Naive thymus-derived CD8-positive, alpha-beta T cell (primary cell): ENCODE results near the gene C4orf36. TPM values are rescaled to one million over a fixed set of nuclear protein-coding genes. Genes with fewer than 3 reads are reported as not detected.
A peak's percentile ranks its signal among the peaks of the same experiment; 100 is the strongest.

Experiments used
- ATAC-seq, 2 donors: fragments of 150-1000 bp; cut with Tn5 transposase in 1 of 2; sonication (Bioruptor Pico), chemical (Tn5 transposase) in 1 of 2; 1 replicate in 1 of 2; 2 replicates in 1 of 2; pipeline ENCODE4 v1.10.0; 2021; ENCODE audit warnings: mild to moderate bottlenecking in 2 of 2, moderate library complexity in 2 of 2
- POLR2A ChIA-PET: fragments of 350-600 bp; sonication (Branson Sonifier 250); formaldehyde crosslinking; loops from one replicate; lab custom pipeline; 2021; ENCODE audit warnings: antibody characterized with exemption; lab: Charles Lee
- DNase-seq, 10 donors: peaks; one replicate each; pipeline versions ENCODE4 v3.0.0 to v3.0.0-alpha.2; 2020 to 2022
- H3K27ac Mint-ChIP-seq, 10 donors: one replicate each; pipeline ENCODE4 v1.8.0; 2020 to 2022; ENCODE audit warnings: mild to moderate bottlenecking in 10 of 10, mixed read lengths in 10 of 10, moderate library complexity in 4 of 10, inconsistent platforms in 1 of 10
- H3K27me3 Mint-ChIP-seq, 5 donors: one replicate each; pipeline ENCODE4 v1.8.0; 2021 to 2022; ENCODE audit warnings: mixed read lengths in 5 of 5
- H3K36me3 Mint-ChIP-seq, 3 donors: one replicate each; pipeline ENCODE4 v1.8.0; 2020 to 2022; ENCODE audit warnings: mixed read lengths in 3 of 3, mild to moderate bottlenecking in 2 of 3, inconsistent platforms in 1 of 3
- H3K4me1 Mint-ChIP-seq, 4 donors: one replicate each; pipeline ENCODE4 v1.8.0; 2021 to 2022; ENCODE audit warnings: mixed read lengths in 4 of 4
- H3K4me3 Mint-ChIP-seq, 10 donors: one replicate each; pipeline ENCODE4 v1.8.0; 2020 to 2022; ENCODE audit warnings: mild to moderate bottlenecking in 10 of 10, mixed read lengths in 10 of 10, moderate library complexity in 6 of 10, inconsistent platforms in 1 of 10
- H3K9me3 Mint-ChIP-seq, 9 donors: one replicate each; pipeline ENCODE4 v1.8.0; 2020 to 2022; ENCODE audit warnings: mixed read lengths in 9 of 9, mild to moderate bottlenecking in 3 of 9, inconsistent platforms in 1 of 9, moderate library complexity in 1 of 9
- polyA plus RNA-seq, 3 donors: library from polyadenylated mRNA; unstranded; fragments of 300-500 nt; fragmentation: Illumina TruSeq; gene quantifications; one replicate each; pipeline ENCODE4 v1.2.3, GENCODE V29; 2021
- total RNA-seq, 8 experiments: library from RNA in 2 of 8; stranded (reverse) in 2 of 8; gene quantifications; one replicate each; pipeline ENCODE4 v1.2.3 and lab custom pipeline; 2021 to 2026

Gene C4orf36, protein sequence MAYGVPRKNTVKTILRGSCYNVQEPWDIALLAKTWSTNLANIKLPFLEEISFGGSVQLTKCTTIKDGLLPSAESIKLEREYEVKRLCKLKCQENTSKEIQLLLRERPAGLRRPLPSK
- not detected for total RNA-seq
- not detected for polyA plus RNA-seq
- total RNA-seq (lab: John Stamatoyannopoulos, UW): 0 reads per million in 6 experiments

- POLR2A ChIA-PET: no interaction called here
- Mint-ChIP-seq H3K27me3 (peaks cover 8 to 41% (median 18%) of the 10 kb centered on the region in 5 donors), H3K36me3 (peaks cover 2 to 12% (median 6%) of the 10 kb centered on the region in 3 donors), H3K9me3 (peaks cover 0 to under 1% (median 0%) of the 10 kb centered on the region in 9 donors), H3K27ac (no peak within 1 kb of the TSS), H3K4me1 (peaks cover 0 to 11% (median 5%) of the 10 kb centered on the region in 4 donors), H3K4me3 (peak within 1 kb of the TSS; percentile 63 to 86 (median 82))
- peak in 5 of 10 donors; percentile 5 to 32 (median 24) for DNase-seq
- ATAC-seq: peak; percentile 69 to 73
These were observed at the start of gene C4orf36 for GRCh38 chr4:86891762-86892635. C4orf36 (minus strand) TSS chr4:86892422; CDS start chr4:86891520, 902 bp downstream.

DNA sequence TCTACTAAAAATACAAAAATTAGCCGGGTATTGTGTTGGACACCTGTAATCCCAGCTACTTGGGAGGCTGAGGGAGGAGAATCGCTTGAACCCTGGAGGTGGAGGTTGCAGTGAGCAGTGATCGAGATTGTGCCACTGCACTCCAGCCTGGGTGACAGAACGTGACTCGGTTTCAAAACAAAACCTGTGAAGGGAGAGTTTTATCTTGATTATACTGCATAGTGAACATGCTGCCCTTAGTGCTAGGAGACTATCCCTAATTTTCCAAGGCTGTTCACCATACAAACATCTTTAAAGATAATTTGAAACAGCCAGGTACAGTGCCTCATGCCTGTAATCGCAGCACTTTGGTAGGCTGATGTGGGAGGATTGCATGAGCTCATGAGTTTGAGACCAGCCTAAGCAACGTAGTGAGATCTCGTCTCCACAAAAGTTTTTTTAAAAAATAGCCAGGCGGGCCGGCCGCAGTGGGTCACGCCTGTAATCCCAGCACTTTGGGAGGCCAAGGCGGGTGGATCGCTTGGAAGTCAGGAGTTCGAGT is 48.8 kb upstream of the C4orf36 start:
- Mint-ChIP-seq H3K27ac (peak overlapping the region in 3 of 10 donors; percentile 8 to 94 (median 53)), H3K36me3 (no peaks in the 10 kb centered on the region), H3K4me3 (peak overlapping the region in 1 of 10 donors; percentile 5), H3K27me3 (no peaks in the 10 kb centered on the region), H3K9me3 (no peaks in the 10 kb centered on the region), H3K4me1 (peaks cover 32 to 92% (median 67%) of the 10 kb centered on the region in 4 donors)
- POLR2A ChIA-PET: interaction anchor here (0.7 to 6.7 kb wide), 3 partner anchors 17 to 65 kb away, joined by 3 to 162 read pairs (median 3); no protein-coding TSS in a partner anchor
- ATAC-seq (no peak), DNase-seq (no peak)

DNA sequence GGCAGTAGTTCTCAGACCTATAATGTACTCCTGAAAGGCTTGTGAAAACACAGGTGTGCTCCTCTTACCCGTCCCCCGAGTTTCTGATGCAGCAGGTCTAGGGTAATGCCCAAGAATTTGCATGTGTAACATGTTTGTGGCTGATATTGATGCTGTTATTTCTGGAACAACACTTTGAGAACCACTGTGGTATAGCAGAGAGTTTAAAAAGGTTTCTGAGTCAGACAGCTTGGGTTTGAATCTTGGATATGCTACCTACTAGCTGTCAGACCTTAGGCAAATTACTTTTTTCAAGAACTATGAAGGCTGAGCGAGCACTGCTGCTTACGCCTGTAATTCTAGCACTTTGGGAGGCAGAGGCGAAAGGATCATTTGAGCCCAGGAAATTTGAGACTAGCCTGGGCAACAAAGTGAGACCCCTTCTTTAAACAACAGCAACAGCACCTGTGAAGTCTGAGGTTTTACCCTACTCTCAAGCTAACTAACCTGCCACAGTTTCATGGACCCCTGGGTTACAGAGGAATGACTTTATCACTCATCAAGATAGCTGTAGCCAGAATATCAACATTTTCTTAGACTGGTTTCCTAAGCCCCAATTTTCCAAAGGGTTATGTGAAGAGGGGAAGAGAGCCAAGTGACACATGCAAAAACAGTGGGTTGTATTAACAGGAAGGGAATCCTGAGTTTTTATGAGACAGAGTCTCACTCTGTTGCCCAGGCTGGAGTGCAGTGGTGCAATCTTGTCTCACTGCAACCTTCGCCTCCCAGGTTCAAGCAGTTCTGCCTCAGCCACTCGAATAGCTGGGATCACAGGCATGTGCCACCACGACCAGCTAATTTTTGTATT is 47.7 kb upstream of the C4orf36 start:
- H3K27me3 Mint-ChIP-seq: no peaks in the 10 kb centered on the region
- H3K4me3 Mint-ChIP-seq: peak overlapping the region; percentile 1 to 81 (median 56)
- H3K9me3 Mint-ChIP-seq: no peaks in the 10 kb centered on the region
- ATAC-seq (peak in 1 of 2 donors; percentile 3), DNase-seq (peak in 4 of 10 donors; percentile 12 to 20 (median 16))
- H3K27ac Mint-ChIP-seq: peak overlapping the region; percentile 29 to 94 (median 83)
- H3K36me3 Mint-ChIP-seq: no peaks in the 10 kb centered on the region
- peaks cover 34 to 86% (median 66%) of the 10 kb centered on the region in 4 donors for H3K4me1 Mint-ChIP-seq
- POLR2A ChIA-PET: interaction anchor here (0.7 to 6.7 kb wide), 3 partner anchors 18 to 134 kb away, joined by 3 to 162 read pairs (median 3); no protein-coding TSS in a partner anchor

DNA sequence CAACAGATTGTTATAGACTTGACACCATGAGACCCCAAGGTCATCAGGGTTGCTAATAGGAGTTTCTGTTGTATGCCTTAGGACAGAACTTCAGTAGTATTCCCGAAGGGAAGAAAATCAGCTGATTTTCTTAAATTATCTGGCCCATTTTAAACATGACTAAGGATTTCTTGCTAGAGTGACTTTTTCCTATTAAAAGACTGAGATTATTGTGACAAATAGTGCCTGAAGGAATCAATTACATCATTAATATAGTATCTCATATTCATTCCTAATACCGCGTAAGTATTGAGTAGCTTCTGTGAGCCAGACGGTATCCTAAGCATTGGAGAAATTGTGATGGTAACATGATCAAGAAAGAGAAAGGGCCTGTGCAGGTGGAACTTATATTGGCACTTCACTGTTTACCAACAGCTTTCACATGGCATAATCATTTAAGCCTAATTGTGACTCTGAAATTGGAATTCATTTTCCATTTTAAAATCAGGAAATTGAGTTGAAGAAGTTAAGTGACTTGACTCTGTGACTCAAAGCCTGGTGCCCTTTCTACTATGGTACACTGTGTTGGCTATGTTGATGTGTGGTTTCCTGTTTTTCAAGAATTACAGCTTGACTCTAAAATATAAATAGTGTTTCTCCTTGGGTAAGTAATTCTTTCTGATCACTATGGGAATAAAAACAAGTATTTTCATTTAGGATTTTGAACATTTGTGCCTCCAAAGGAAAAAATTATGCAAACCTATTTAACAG is 46.7 kb upstream of the C4orf36 start:
- peak overlapping the region; percentile 29 to 94 (median 83) for H3K27ac Mint-ChIP-seq
- DNase-seq (peak in 2 of 10 donors; percentile 18 to 23), ATAC-seq (no peak)
- H3K27me3 Mint-ChIP-seq: no peaks in the 10 kb centered on the region
- H3K36me3 Mint-ChIP-seq: no peaks in the 10 kb centered on the region
- peak overlapping the region in 9 of 10 donors; percentile 11 to 81 (median 61) for H3K4me3 Mint-ChIP-seq
- H3K4me1 Mint-ChIP-seq: peaks cover 34 to 81% (median 62%) of the 10 kb centered on the region in 4 donors
- POLR2A ChIA-PET: interaction anchor here (1.2 to 6.7 kb wide), 2 partner anchors 67 to 135 kb away, joined by 3 to 162 read pairs; no protein-coding TSS in a partner anchor
- no peaks in the 10 kb centered on the region for H3K9me3 Mint-ChIP-seq

DNA sequence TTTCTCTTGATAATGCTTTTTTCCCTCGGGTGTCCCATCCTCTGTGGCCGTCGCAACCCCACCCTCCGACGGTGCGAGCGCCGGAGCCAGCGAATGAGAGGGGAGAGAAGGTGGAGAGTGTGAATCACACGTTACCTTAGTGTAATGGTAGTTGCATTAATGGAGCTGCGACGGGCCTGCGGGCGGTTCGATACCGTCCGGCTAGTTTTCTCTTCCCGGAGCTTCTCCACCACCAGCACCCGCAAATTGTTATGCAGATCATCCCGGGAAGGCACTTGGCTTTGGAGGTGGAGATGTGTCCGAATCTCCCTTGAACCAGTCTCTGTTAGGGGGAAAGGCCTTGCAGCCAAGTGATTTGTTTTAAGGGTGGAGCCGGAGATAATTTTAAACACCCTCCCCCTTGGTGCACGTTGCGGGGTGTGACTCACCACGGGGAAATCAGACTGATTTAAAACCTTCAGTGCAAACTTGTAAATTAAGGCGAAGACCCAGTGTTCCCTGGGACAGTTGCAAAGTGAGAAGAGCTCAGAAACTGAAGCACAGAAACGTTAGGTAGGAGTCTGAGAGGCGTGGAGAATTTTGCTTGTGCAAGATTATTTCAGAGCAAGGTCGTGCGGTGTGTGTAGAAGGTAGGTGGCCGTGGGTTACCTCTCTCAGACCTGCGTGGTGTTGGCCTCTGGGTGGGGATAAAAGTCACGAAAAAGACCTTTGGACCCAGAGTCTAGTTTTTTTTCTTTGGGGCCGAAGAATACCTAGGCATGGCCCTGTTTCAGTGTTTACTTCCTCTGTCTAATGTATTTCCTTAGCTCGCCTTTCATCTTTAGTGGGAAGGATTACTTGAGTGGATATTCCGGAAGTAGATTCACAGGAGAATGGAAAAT is 43.9 kb upstream of the C4orf36 start:
- Mint-ChIP-seq H3K4me3 (peak overlapping the region; percentile 85 to 97 (median 96)), H3K4me1 (peaks cover 33 to 62% (median 58%) of the 10 kb centered on the region in 4 donors), H3K27ac (peak overlapping the region; percentile 93 to 98 (median 96)), H3K36me3 (peaks cover 0 to under 1% (median under 1%) of the 10 kb centered on the region in 3 donors), H3K9me3 (no peaks in the 10 kb centered on the region), H3K27me3 (no peaks in the 10 kb centered on the region)
- peak; percentile 40 to 81 (median 66) for DNase-seq
- peak; percentile 49 to 56 for ATAC-seq
- POLR2A ChIA-PET: interaction anchor here (0.7 to 6.7 kb wide), 10 partner anchors 9 to 284 kb away, joined by 3 to 162 read pairs (median 4); partner anchors contain the start of gene KLHL8

GRCh38 chr4:86935566-86935852 is 43.3 kb upstream of the C4orf36 start:
- H3K36me3 Mint-ChIP-seq: peaks cover 0 to 4% (median 4%) of the 10 kb centered on the region in 3 donors
- peak in 2 of 10 donors; percentile 28 to 30 for DNase-seq
- peaks cover 33 to 56% (median 55%) of the 10 kb centered on the region in 4 donors for H3K4me1 Mint-ChIP-seq
- H3K27ac Mint-ChIP-seq: peak overlapping the region; percentile 93 to 98 (median 96)
- ATAC-seq: no peak
- peak overlapping the region; percentile 85 to 97 (median 96) for H3K4me3 Mint-ChIP-seq
- H3K9me3 Mint-ChIP-seq: no peaks in the 10 kb centered on the region
- POLR2A ChIA-PET: interaction anchor here (0.6 to 6.7 kb wide), 11 partner anchors 10 to 285 kb away, joined by 3 to 162 read pairs (median 7); partner anchors contain the start of gene KLHL8
- no peaks in the 10 kb centered on the region for H3K27me3 Mint-ChIP-seq

GRCh38 chr4:86934771-86935565 is 42.7 kb upstream of the C4orf36 start, which contains the start of gene AFF1:
AFF1 (plus strand) TSS chr4:86935011; CDS start chr4:86948534, 13,523 bp downstream.
- H3K36me3 Mint-ChIP-seq: peaks cover 0 to 9% (median 6%) of the 10 kb centered on the region in 3 donors
- peak within 1 kb of the TSS; percentile 85 to 97 (median 96) for H3K4me3 Mint-ChIP-seq
- POLR2A ChIA-PET: interaction anchor here (0.5 to 6.7 kb wide), 20 partner anchors 12 to 1351 kb away, joined by 3 to 162 read pairs (median 4); partner anchors contain the start of genes HSD17B11, KLHL8 and PPM1K
- no peaks in the 10 kb centered on the region for H3K27me3 Mint-ChIP-seq
- DNase-seq: peak; percentile 83 to 92 (median 85)
- peak within 1 kb of the TSS; percentile 93 to 98 (median 96) for H3K27ac Mint-ChIP-seq
- H3K4me1 Mint-ChIP-seq: peaks cover 32 to 51% (median 50%) of the 10 kb centered on the region in 4 donors
- no peaks in the 10 kb centered on the region for H3K9me3 Mint-ChIP-seq
- peak; percentile 74 to 77 for ATAC-seq

GRCh38 chr4:86934147-86934770 is 42.0 kb upstream of the C4orf36 start:
- Mint-ChIP-seq H3K27ac (peak overlapping the region; percentile 77 to 95 (median 92)), H3K36me3 (peaks cover 0 to 9% (median 6%) of the 10 kb centered on the region in 3 donors), H3K4me3 (peak overlapping the region; percentile 85 to 94 (median 90)), H3K4me1 (peaks cover 26 to 44% (median 43%) of the 10 kb centered on the region in 4 donors), H3K27me3 (no peaks in the 10 kb centered on the region), H3K9me3 (no peaks in the 10 kb centered on the region)
- peak in 1 of 2 donors; percentile 0 for ATAC-seq
- DNase-seq: no peak
- POLR2A ChIA-PET: interaction anchor here (0.5 to 6.7 kb wide), 17 partner anchors 12 to 1352 kb away, joined by 3 to 162 read pairs (median 5); partner anchors contain the start of genes HSD17B11, KLHL8 and PPM1K
